GM18502 (cell line): ENCODE results near the gene LSM7.

Source experiments
- ATAC-seq: cut with Tn5 transposase; IDR thresholded peaks from one replicate; pipeline ENCODE4 v1.9.1; 2021; ENCODE audit warnings: mild to moderate bottlenecking; ENCODE audit not compliant: unreplicated experiment, poor library complexity

LSM7 gene

DNA sequence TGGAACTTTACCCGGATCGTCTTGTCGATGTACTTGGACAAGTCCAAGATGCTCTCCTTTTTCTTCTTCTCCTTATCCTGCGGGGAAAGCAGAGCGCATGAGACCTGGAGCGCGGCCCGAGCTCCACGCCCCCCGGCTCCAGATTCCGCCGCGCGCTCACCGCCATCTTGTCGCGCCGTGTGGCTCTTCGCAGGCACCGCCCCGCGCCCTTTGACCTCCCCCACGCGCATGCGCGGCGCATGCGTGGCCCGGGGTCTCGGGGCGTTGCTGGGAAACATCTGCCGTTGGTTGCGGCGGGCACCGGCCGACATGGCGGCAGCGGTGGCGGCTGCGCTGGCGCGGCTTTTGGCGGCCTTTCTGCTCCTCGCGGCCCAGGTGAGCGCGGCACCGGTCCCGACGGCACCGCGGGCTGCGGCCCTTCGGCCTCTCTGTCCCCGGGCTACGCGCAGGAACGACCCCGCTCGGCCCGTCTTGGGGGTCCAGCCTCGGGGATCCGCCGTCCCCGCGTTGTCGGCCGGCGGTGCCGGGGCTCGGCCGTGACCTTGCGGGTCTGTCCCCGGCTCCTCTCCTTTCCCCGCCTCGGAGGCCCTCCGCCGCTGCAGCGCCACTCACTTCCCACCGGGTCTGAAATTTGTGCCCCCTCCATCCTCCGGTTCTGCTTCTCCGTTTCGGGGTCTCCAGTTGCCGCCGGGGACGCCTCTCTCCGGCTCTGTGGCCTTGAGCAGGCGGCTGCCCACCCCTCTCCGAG lies at the start of gene LSM7, which contains the start of gene SPPL2B:
Gene LSM7 (minus strand): TSS at position 186 of the 748 bp plus-strand sequence. CDS start 20 bp downstream, at position 166.
Gene SPPL2B (plus strand): TSS at position 284 of the 748 bp plus-strand sequence. CDS start 26 bp downstream, at position 310.
- peak; percentile 75 for ATAC-seq

DNA sequence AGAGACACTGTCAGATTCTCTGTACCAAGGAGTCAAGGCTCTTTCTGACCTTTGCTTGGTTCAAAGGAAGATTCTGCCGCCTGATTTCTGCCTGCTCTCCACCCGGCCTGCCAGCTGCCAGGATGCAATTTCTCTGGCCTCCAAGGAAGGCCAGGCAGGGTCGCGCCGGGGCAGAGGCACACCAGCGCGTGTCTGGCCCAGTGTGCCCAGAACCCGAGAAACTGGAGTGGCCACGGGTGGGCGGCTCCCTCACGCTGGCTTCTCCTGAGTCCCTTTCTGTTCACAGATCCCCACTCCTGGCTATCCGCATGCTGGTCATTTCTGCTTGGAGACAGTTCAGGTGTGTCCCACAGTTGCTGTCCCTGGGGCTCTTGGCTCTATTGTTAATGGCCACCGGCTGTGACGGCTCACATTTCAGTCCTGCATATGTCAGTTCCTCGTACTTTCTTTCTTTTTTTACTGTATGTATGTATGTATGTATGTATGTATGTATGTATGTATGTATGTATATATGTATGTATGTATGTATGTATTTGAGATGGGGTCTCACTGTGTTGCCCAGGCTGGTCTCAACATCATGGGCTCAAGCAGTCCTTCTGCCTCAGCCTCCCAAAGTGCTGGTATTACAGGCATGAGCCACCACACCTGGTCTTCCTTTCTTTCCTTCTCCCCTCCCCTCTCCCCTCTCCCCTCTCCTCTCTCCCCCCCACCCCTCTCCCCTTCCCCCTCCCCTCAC lies 48.6 kb upstream of the LSM7 start:
- ATAC-seq: no peak

DNA sequence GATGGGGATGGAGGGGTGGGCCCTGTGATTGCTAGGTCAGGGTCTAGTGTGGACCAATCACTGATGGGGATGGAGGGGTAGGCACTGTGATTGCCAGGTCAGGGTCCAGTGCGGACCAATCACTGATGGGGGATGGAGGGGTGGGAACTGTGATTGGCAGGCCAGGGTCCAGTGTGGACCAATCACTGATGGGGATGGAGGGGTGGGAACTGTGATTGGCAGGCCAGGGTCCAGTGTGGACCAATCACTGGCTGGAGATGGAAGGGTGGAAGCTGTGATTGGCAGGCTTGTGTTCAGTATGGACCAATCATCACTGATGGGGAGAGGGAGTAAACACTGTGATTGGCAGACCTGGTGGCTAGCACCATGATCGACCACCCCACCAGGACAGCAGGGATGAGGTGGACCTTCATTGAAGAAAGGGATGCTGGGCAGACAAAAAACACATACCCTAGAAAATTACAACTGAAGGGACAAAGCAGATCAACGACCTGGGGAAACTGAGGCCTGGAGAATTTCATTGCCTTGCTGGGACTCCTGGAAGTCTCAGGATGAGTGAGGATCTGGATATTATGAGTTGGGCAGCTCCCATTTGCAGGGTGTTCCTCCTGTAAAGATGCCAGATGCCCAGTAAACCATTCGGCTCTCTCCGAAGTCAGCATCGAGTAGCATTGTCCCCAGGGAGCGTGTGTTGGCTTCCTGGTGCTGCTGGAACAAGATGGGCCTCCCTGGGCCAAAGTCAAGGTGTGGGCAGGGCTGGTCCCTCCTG lies 47.2 kb upstream of the LSM7 start:
- no peak for ATAC-seq

DNA sequence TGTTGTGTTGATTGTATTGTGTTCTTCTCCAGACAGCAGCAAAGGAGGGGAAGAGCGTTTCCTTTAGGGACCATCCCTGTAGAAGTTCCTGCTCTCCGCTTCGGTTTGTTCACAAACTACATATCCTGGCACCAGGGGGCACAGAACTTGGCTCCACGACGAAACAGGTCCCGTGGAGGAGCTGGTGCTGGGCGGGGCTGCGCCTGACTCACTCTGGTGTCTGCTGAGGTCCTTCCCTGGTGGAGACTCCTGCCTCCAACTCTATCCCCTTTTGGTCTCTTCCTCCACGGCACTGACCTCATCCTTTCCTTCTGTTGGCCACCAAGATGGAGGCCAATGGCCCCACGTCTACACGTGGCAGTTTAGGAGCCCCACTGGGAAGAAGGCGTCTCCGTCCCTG lies 46.4 kb upstream of the LSM7 start:
- ATAC-seq: no peak

DNA sequence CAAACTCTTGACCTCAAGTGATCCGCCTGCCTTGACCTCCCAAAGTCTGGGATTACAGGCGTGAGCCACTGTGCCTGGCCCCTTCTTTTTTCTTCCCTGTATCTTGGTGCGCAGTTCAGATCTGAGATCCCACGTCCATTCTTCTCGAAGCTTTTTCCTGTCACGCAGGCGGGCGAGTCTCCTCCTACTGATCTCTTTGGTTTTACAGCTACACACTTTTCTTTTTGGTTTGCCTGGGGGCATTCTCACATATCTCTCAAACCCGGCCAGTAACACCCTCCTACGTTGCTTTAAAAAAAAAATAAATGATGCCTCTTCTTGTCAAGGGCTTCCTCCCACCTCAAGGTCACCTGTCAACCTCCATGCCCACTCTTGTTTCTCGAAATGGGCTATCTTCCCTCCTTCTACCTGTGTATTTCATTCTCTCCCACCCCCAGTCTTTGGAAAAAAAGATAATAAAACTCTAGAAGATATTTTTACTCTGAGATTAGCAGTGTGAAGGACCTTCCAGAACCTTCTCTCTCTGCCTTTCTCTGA lies 43.8 kb upstream of the LSM7 start:
- ATAC-seq: no peak

DNA sequence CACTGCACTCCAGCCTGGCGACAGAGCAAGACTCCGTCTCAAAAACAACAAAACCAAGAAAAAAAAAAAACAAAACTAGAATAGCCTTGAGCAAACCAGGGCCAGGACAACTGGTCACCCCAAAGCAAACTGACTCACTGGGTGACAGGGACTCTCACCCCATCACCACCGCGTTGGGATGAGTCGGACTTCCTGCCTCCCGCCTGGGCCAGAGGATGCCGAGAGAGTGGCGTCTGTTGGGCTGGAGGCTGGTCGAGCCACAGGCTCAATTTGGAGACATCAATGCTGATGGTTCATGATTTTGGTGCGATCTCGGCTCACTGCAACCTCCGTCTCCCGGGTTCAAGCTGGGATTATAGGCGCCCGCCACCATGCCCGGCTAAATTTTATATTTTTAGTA lies 43.3 kb upstream of the LSM7 start:
- ATAC-seq: no peak

DNA sequence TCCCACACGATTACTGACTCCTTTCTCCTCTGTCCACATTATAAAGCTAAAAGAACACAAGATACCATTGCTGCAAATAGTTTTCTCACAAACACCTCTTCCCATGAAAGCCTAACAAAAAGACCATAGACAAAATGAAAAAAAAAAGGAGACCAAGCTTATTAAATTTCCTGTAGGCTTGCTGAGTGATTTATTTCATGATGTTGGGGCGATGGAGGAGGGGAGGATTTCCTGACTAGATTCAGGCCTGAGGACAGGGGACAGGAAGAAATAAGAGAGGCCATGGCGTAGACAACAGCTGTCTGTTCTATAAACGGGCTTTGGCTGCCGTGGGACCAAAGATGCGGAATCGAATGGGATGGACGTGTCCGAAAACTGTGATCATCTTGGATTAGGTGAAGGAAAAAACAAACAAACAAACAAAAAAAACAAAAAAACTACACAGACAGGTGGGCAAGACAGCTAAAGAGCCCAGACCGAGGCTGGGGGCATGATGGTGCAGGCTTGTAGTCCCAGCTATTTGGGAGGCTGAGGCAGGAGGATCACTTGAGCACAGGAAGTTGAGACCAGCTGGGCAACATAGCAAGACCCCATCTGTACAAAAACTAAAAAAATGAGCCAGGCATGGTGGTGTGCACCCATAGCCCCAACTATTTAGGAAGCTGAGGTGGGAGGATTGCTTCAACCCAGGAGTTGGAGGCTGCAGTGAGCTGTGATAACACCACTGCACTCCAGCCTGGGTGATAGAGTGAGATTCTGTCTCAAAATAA lies 37.0 kb upstream of the LSM7 start:
- ATAC-seq: no peak

DNA sequence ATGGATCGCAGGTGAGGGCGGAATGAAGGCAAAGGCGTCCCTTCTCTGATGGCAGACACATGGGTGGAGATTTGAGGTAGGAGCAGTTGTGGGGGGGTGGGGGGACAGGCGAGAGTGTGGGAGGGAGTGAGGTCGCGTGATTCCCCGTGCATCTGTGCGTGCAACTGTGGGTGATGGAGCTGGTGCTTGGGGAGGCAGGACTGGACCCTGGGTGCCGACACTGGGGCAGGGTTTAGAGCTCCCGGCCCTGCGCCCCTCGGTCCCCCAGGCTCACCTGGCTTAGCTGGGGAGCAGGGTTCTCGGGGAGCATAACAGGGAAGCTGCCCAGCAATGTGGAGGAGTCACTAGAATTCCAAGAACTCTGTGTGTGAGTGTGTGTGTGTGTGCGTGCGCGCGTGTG lies 35.0 kb upstream of the LSM7 start:
- ATAC-seq: no peak

DNA sequence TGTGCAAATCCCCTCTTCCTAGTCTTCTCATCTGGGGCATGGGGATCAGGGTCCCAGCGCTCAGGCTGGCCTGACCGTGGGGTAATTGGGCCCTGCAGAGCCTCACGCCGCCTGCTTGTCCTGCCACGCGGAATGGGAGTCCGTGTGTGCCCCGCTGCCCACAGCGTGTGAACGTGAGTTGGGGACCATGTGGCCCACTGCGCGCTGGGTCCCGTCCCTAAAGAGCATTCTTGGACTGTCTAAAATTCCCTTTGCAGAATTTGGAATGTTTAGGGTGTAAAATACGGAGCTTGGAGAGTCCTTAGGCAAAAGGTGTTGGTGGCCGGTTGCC lies 34.5 kb upstream of the LSM7 start:
- ATAC-seq: no peak

DNA sequence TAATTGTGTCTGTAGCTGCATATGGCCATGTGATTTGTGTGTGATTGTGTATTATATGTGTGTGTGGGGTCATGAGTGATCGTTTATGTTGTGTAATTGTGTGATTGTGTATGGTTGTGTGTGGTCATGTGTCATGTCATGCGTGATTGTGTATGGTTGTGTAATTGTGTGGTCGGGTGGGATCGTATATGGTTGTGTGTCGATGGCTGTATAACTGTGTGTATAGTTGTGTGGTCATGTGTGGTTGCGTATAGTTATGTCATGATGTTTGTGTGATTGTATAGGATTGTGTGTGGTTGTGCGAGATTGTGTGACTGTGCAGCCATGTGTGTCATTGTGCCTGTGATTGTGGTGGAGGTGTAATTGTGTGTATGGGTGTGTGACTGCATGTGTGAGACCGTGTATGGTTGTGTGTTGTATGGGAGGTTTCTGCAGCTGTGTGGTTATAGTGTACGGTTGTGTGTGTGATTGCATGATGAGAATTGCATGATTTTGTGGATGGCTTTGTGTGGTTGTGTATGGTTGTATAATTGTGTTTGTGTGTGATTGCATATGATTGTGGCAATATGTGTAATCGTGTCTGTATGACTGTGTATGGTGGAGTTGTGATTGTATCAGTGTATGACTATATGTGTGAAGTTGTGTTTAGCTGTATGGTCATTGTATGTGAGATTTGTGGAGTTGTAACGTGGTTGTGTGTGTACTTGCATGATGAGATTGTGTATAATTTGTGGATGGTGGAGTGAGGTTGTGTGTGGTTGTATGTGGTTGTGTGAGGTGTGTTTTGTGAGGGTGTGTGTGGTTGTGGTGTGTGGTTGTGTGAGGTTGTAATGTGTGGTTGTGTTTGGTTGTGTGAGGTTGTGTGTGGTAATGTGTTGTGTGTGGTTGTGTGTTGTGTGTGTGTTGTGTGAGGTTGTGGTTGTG lies 33.9 kb upstream of the LSM7 start:
- no peak for ATAC-seq

DNA sequence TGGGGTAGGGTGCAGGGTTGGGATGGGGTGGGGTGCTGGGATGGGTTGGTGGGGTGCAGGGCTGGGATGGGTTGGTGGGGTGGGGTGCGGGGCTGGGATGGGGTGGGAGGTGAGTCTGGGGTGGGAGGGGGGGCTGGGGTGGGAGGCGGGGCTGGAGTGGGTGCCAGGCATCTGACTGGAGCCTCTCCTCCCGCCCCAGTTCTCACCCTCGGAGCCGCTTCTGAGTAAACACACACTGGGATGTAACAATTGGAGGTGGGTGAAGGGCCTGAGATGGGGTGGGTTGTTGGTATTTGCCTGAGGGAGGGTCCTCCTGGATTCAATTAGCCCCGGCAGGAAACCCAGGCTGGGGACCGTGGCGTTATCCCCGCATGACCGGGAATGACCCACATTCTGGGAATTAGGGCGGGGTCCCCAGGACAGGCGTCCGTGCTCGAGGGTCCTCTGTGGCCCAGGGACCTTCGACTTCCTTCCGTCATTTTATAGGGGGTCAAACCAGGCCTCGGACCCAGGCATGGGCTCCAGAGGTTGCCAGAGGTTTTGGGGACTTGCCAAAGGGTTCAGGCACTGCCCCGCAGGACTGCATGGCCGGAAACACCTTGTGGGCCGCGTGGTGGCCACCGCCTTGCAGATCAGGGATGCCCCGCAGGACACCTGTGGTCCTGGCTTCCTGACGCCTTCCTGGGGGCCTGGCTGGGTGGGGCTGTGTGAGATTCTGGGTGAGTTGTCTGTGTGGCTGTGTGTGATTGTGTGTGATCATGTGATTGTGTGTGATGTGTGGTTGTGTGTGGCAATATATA lies 33.1 kb upstream of the LSM7 start:
- no peak for ATAC-seq

DNA sequence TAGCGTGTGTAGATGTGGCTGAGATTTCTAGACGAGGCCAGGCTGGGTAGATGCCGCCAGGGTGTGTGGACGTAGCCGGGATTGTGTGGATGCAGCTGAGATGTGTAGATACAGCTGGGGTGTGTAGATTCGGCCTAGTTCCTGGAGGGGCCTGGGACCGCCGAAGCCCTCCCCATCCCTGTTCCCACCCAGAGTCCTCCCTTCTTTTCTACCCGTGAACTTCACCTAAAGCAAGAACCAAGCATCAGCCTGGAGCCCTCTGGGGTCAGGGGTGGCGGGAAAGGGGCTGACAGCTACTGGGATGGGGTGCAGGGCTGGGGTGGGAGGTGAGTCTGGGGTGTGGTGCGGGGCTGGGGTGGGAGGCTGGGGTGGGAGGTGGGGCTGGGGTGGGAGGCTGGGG lies 32.4 kb upstream of the LSM7 start:
- ATAC-seq: no peak

DNA sequence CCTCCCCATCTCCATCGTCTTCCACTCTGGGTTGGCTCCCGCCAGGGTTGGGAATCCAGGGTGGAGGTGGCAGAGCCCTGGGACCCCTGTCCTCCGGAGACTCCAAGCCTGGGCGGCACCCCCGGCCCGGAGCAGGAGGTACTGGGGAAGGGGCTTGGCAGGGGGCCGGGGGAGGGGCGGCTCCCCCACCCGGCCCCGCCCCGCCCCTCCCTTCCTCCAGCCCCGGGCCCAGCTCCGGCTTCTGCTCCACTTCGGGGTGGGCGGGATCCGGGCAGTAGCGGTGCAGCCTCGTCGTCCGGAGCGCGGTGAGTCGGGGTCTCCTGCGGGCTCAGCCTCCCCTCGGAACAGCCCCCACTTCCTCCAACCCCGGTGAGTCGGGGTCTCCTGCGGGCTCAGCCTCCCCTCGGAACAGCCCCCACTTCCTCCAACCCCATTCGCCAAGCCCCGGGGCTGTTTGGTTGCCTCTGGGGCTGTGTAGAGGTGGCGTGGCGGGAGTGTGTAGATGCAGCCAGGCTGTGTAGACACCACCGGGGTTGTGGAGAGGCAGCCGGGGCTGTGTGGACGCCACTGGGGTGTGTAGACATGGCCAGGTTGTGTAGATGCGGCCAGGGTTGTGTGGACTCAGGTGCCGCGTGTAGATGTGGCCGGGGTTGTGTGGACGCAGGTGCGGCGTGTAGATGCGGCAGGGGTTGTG lies 31.8 kb upstream of the LSM7 start, which contains the start of gene TMPRSS9:
Gene TMPRSS9 (plus strand): TSS at position 274 of the 694 bp plus-strand sequence. CDS start 29,521 bp downstream, outside the sequence.
- no peak for ATAC-seq

DNA sequence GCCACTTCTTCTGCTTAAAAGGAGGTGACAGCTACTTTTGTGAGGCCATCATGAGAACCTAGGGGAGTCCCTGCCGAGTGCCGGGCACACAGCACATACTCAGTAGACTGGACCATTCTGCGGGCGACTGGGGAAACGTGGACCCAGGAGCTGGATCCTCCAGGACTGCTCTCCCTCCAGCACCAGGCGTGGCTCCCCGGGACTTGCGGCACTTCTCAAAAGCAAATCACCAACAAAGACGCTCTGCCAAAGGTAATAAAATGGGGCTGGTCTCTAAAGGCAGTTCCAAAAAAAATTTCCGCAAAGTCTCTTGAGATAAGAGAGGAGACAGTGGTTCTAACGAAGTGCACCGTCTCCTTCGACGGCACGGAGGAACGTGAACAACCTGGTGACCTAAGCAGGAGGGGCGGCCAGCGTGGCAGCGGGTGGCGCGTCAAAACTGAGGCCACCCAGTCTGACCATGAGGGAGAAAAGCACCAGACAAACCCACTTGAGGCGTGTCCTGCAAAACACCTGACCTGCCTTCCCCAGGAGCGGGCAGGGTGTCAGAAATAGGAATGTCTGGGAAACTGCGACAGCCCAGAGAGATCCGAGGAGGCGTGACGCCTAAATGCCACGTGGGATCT lies 30.3 kb upstream of the LSM7 start:
- no peak for ATAC-seq

DNA sequence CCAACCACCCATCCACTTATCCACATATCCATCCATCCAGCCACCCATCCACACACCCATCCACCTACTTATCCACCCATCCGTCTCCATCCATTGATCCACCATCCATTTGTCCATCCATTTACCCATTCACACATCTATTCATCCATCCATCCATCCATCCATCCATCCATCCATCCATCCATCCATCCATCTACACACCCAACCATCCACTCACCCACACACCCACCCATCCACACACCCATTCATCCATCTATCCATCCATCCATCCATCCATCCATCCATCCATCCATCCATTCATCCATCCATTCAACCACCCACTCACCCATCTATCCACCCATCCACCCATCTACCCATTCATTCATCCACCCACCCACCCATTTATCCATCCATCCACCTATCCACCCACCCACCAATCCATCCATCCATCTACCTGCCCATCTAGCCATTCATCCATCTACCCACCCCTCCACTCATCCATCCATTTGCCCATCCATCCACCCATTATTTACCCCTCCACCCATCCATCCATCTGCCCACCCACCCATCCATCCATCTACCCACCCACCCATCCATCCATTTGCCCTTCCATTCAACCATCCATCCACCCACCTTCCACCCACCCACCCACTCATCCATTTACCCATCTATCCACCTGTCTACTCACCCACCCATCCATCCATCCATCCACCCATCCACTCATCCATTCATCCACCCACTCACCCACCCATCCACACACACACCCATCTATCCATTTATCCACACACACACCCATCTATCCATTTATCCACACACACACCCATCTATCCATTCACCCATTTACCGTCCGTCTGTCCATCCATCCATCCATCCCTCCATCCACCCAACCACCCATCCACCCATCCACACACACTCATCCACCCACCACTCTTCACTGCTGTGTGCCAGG lies 29.2 kb upstream of the LSM7 start:
- ATAC-seq: no peak

DNA sequence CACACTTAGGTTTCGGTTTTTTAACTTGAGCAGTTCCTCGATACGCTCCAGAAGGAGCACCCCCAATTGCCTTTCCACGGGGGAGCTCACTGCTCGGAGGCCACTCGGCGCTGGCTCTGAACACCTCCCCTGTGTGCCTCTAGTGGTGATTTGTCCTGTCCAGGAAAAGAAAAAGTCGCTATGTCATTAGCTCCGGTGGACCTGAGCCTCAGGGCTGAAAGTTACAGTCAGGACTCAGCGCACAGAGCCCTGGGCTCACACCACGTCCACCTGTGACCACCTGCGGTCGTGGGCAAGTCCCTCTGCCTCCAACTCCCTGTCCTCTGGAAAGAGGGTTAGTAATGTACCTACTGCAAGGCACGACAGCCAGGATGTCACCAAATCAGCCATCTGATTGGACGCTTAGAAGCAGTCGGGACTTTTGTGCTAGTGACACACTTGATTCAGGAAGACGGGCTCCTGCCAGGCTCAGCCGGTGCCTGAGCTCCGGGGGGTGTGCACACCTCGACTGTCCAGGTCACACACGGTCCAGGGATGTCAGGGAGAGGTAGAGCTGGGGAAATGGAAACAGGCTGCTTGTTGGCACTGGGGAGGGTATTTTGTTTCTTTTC lies 27.8 kb upstream of the LSM7 start:
- no peak for ATAC-seq
